GM21515 (cell line): ENCODE data around the gene TRIO.

Experiments
- ATAC-seq: cut with Tn5 transposase; IDR thresholded peaks from one replicate; pipeline ENCODE4 v1.9.1; 2021; ENCODE audit not compliant: unreplicated experiment

The TRIO gene

GRCh38 chr5:14465776-14466175, 322.6 kb downstream of the TRIO start:
- no peak for ATAC-seq

GRCh38 chr5:14467251-14467650, 324.1 kb downstream of the TRIO start:
- no peak for ATAC-seq

- no peak for ATAC-seq
These were observed 324.7 kb downstream of the TRIO start for GRCh38 chr5:14467886-14468285.

- no peak for ATAC-seq
These were observed 326.6 kb downstream of the TRIO start for GRCh38 chr5:14469551-14470377.

GRCh38 chr5:14471507-14471906, 328.4 kb downstream of the TRIO start:
- ATAC-seq, result no peak

GRCh38 chr5:14472986-14473567, 329.9 kb downstream of the TRIO start:
- no peak for ATAC-seq

GRCh38 chr5:14475045-14475444, 331.9 kb downstream of the TRIO start:
- no peak for ATAC-seq

- ATAC-seq, result no peak
These were observed 333.8 kb downstream of the TRIO start for GRCh38 chr5:14476786-14477435.

- no peak for ATAC-seq
These were observed 336.1 kb downstream of the TRIO start for GRCh38 chr5:14479143-14479696.

GRCh38 chr5:14481349-14481748, 338.2 kb downstream of the TRIO start:
- ATAC-seq, result no peak

- ATAC-seq, result no peak
These were observed 338.9 kb downstream of the TRIO start for GRCh38 chr5:14482085-14482484.

- ATAC-seq, result no peak
These were observed 340.5 kb downstream of the TRIO start for GRCh38 chr5:14483504-14484157.

- ATAC-seq, result no peak
These were observed 343.3 kb downstream of the TRIO start for GRCh38 chr5:14486486-14486885.

- ATAC-seq, result no peak
These were observed 344.1 kb downstream of the TRIO start for GRCh38 chr5:14486996-14487896.

GRCh38 chr5:14487897-14488570, 344.9 kb downstream of the TRIO start:
- no peak for ATAC-seq

GRCh38 chr5:14488709-14489108, 345.6 kb downstream of the TRIO start:
- ATAC-seq, result no peak

GRCh38 chr5:14489643-14490042, 346.5 kb downstream of the TRIO start:
- ATAC-seq, result no peak

- ATAC-seq, result no peak
These were observed 347.2 kb downstream of the TRIO start for GRCh38 chr5:14490309-14490711.

GRCh38 chr5:14491015-14491915, 348.1 kb downstream of the TRIO start:
- no peak for ATAC-seq
